Cerebellar cortex (tissue), 1 donor: ENCODE data around the gene FRG2C.
"Not testable (repeated sequence)": the region's sequence is repeated elsewhere in the genome, so short reads cannot be mapped to it uniquely, and the experiment has no call there.

Source experiments
- DNase-seq: peaks from one replicate; pipeline ENCODE4 v3.0.0-alpha.2; 2015; ENCODE audit warnings: low spot score

Gene FRG2C

GRCh38 chr3:75664028-75664427 is at the start of gene FRG2C:
Gene FRG2C (plus strand): TSS chr3:75664328. CDS start chr3:75664380, 52 bp downstream.
- DNase-seq: not testable (repeated sequence)

- DNase-seq: peak; percentile 61
These were observed 45.3 kb upstream of the FRG2C start for GRCh38 chr3:75618666-75619305.

GRCh38 chr3:75619481-75620031 is 44.6 kb upstream of the FRG2C start:
- DNase-seq: peak; percentile 19

- DNase-seq: not testable (repeated sequence)
These were observed 42.4 kb upstream of the FRG2C start for GRCh38 chr3:75621772-75622171.

- DNase-seq: not testable (repeated sequence)
These were observed 40.5 kb upstream of the FRG2C start for GRCh38 chr3:75623656-75624055.

- not testable (repeated sequence) for DNase-seq
These were observed 33.1 kb upstream of the FRG2C start for GRCh38 chr3:75630887-75631535.

GRCh38 chr3:75631541-75631940 is 32.6 kb upstream of the FRG2C start:
- no peak for DNase-seq

- DNase-seq: not testable (repeated sequence)
These were observed 25.2 kb upstream of the FRG2C start for GRCh38 chr3:75638947-75639346.

GRCh38 chr3:75641107-75641517 is 23.0 kb upstream of the FRG2C start:
- peak; percentile 93 for DNase-seq

- DNase-seq: peak; percentile 76
These were observed 20.9 kb upstream of the FRG2C start for GRCh38 chr3:75643031-75643800.

GRCh38 chr3:75645548-75645947 is 18.6 kb upstream of the FRG2C start:
- DNase-seq: not testable (repeated sequence)

- no peak for DNase-seq
These were observed 13.9 kb upstream of the FRG2C start for GRCh38 chr3:75650191-75650590.

GRCh38 chr3:75655101-75655904 is 8.8 kb upstream of the FRG2C start:
- not testable (repeated sequence) for DNase-seq

GRCh38 chr3:75655956-75656355 is 8.2 kb upstream of the FRG2C start:
- DNase-seq: not testable (repeated sequence)

GRCh38 chr3:75658411-75659107 is 5.6 kb upstream of the FRG2C start:
- not testable (repeated sequence) for DNase-seq

- DNase-seq: not testable (repeated sequence)
These were observed 5.1 kb upstream of the FRG2C start for GRCh38 chr3:75659108-75659433.

GRCh38 chr3:75665626-75666025 is 1.5 kb downstream of the FRG2C start:
- not testable (repeated sequence) for DNase-seq

GRCh38 chr3:75667757-75668701 is 3.9 kb downstream of the FRG2C start:
- DNase-seq: not testable (repeated sequence)

- DNase-seq: not testable (repeated sequence)
These were observed 4.7 kb downstream of the FRG2C start for GRCh38 chr3:75668759-75669347.
